Hepatocyte (in vitro differentiated cells): ENCODE results near the gene GRPR. TPM values are rescaled to one million over a fixed set of nuclear protein-coding genes. Genes with fewer than 3 reads are reported as not detected.

Experiments
- DNase-seq: peaks from one replicate; pipeline ENCODE4 v3.0.0-alpha.2; 2016; ENCODE audit warnings: low spot score
- H2AFZ ChIP-seq: fragments of 200-600 bp; sonication (generic); 2 replicates; pipeline ENCODE4 v1.6.0; 2016; ENCODE audit warnings: antibody characterized with exemption, mild to moderate bottlenecking
- H3K27ac ChIP-seq: fragments of 200-600 bp; sonication (generic); 2 replicates; pipeline ENCODE4 v1.5.1; 2016; ENCODE audit warnings: mild to moderate bottlenecking
- H3K27me3 ChIP-seq: fragments of 200-600 bp; sonication (generic); 2 replicates; pipeline ENCODE4 v1.6.1; 2016
- H3K36me3 ChIP-seq: fragments of 200-600 bp; sonication (generic); replicated peaks from 2 replicates; pipeline ENCODE4 v1.5.1; 2016; ENCODE audit warnings: low read depth; ENCODE audit not compliant: insufficient read depth
- H3K4me1 ChIP-seq: fragments of 200-600 bp; sonication (generic); 2 replicates; pipeline ENCODE4 v1.5.1; 2016; ENCODE audit warnings: mild to moderate bottlenecking, moderate library complexity; ENCODE audit not compliant: insufficient read depth
- H3K4me2 ChIP-seq: fragments of 200-600 bp; sonication (generic); 2 replicates; pipeline ENCODE4 v1.6.0; 2016
- H3K4me3 ChIP-seq: fragments of 200-600 bp; sonication (generic); 2 replicates; pipeline ENCODE4 v1.5.1; 2016; ENCODE audit warnings: mild to moderate bottlenecking
- H3K79me2 ChIP-seq: fragments of 200-600 bp; sonication (generic); 2 replicates; pipeline ENCODE4 v1.6.0; 2017; ENCODE audit warnings: mild to moderate bottlenecking
- H3K9me2 ChIP-seq: fragments of 200-600 bp; sonication (generic); replicated peaks from 2 replicates; pipeline ENCODE4 v1.6.0; 2017; ENCODE audit warnings: mild to moderate bottlenecking; ENCODE audit not compliant: insufficient read depth
- H3K9me3 ChIP-seq: fragments of 200-600 bp; sonication (generic); 2 replicates; pipeline ENCODE4 v1.5.1; 2016; ENCODE audit warnings: low read depth, mild to moderate bottlenecking
- H4K20me1 ChIP-seq: fragments of 200-600 bp; sonication (generic); 2 replicates; pipeline ENCODE4 v1.6.0; 2016; ENCODE audit warnings: mild to moderate bottlenecking; ENCODE audit not compliant: insufficient read depth, poor library complexity, severe bottlenecking
- EZH2 ChIP-seq: fragments of 200-600 bp; sonication (generic); IDR thresholded peaks from 2 replicates; pipeline ENCODE4 v1.6.1; 2016; ENCODE audit warnings: antibody characterized with exemption, mild to moderate bottlenecking, borderline replicate concordance
- EZH2phosphoT487 ChIP-seq: fragments of 200-600 bp; sonication (generic); IDR thresholded peaks from one replicate; pipeline ENCODE4 v1.6.1; 2018; ENCODE audit warnings: antibody characterized with exemption, mild to moderate bottlenecking, low read depth, moderate library complexity; ENCODE audit not compliant: unreplicated experiment, severe bottlenecking
- WGBS: methylation state at CpG from one replicate; pipeline ENCODE4 v1.1.6; 2016; ENCODE audit warnings: low lambda C conversion rate; ENCODE audit errors: missing lambda C conversion rate; 5-methylcytosine and 5-hydroxymethylcytosine counted together
- polyA plus RNA-seq: library from polyadenylated mRNA; unstranded; fragments of >200 nt; fragmentation: Nextera tagmentation; extraction: Ambion mirVana; gene quantifications from 2 replicates; pipeline ENCODE4 v1.2.1, GENCODE V29; 2016
- total RNA-seq: library from RNA; depleted of rRNA; stranded (reverse); fragments of >200 nt; gene quantifications from 2 replicates; pipeline ENCODE4 v1.2.3, GENCODE V29; 2014
- TF ChIP-seq, protein P1 (sequence below): fragments of 200-600 bp; sonication (generic); IDR thresholded peaks from 2 replicates; pipeline ENCODE4 v1.5.1; 2016; ENCODE audit warnings: antibody characterized with exemption, mild to moderate bottlenecking; ENCODE audit not compliant: poor library complexity

GRPR gene
- total and polyA plus RNA-seq, 2 experiments from 2014 or later, result 3.7 to 3.8 TPM

DNA sequence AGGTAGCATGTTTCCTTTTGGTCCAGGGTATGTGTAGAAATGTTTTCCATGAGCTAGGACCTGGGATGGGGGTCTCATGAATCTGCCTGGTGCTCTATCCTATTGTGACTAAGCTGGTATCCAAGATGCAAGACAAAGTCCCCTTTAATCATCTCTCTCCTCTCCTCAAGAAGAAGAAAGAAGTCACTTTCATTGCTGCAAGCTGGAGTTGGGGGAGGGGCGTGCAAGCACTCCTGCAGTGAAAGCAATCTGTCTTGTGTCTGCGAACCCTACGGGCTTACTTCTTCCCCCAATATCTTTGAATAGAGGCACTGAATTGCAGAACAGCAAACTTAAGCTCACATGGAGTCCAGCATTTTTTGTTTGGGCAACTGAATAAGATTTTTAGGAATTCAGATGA is 27.2 kb upstream of the GRPR start:
- 45% methylated on average over 3 of the region's 3 CpGs for WGBS
- H2AFZ ChIP-seq, result no peak overlapping the region
- H3K27me3 ChIP-seq, result no peaks in the 10 kb centered on the region
- no peaks in the 10 kb centered on the region for H3K79me2 ChIP-seq
- H3K9me2 ChIP-seq, result no peaks in the 10 kb centered on the region
- H3K36me3 ChIP-seq, result no peaks in the 10 kb centered on the region
- H3K4me1 ChIP-seq, result peaks cover 3% of the 10 kb centered on the region
- H3K4me3 ChIP-seq, result no peak overlapping the region
- no peak overlapping the region for H3K4me2 ChIP-seq
- no peaks in the 10 kb centered on the region for H4K20me1 ChIP-seq
- H3K9me3 ChIP-seq, result no peaks in the 10 kb centered on the region
- no peak for DNase-seq
- no peak overlapping the region for H3K27ac ChIP-seq
- TF ChIP-seq EZH2 (no peak), EZH2phosphoT487 (no peak)
- TF ChIP-seq, protein P1, sequence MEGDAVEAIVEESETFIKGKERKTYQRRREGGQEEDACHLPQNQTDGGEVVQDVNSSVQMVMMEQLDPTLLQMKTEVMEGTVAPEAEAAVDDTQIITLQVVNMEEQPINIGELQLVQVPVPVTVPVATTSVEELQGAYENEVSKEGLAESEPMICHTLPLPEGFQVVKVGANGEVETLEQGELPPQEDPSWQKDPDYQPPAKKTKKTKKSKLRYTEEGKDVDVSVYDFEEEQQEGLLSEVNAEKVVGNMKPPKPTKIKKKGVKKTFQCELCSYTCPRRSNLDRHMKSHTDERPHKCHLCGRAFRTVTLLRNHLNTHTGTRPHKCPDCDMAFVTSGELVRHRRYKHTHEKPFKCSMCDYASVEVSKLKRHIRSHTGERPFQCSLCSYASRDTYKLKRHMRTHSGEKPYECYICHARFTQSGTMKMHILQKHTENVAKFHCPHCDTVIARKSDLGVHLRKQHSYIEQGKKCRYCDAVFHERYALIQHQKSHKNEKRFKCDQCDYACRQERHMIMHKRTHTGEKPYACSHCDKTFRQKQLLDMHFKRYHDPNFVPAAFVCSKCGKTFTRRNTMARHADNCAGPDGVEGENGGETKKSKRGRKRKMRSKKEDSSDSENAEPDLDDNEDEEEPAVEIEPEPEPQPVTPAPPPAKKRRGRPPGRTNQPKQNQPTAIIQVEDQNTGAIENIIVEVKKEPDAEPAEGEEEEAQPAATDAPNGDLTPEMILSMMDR, result no peak

DNA sequence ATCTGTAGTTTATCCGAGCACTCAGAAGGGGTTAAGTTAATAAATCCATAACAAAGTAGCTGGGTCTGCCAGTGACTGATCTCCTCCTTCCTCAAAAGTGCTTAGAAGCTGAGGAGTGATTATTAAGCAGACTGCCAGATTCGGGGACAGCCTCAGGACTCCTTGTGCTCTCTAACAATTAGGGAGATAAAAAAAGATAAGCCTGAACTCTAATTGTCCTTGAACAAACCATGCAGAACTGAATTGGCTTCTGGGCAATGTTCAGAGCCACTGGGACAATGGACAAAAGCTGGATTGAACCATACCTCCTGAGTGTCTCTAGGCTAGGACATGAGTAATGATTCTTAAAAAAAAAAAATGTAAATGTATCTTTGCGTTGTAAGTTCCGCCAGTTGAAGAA is 22.7 kb upstream of the GRPR start:
- TF ChIP-seq, protein P1, result no peak
- no peak for TF ChIP-seq EZH2
- no peak for TF ChIP-seq EZH2phosphoT487
- H3K4me3 ChIP-seq, result no peak overlapping the region
- no peak overlapping the region for H2AFZ ChIP-seq
- no peaks in the 10 kb centered on the region for H3K36me3 ChIP-seq
- H3K79me2 ChIP-seq, result no peaks in the 10 kb centered on the region
- no peaks in the 10 kb centered on the region for H3K9me2 ChIP-seq
- no peaks in the 10 kb centered on the region for H4K20me1 ChIP-seq
- no peak overlapping the region for H3K4me2 ChIP-seq
- H3K27me3 ChIP-seq, result no peaks in the 10 kb centered on the region
- no peak for DNase-seq
- no peaks in the 10 kb centered on the region for H3K9me3 ChIP-seq
- 28% methylated on average over 4 of the region's 4 CpGs for WGBS
- H3K4me1 ChIP-seq, result peaks cover 3% of the 10 kb centered on the region
- no peak overlapping the region for H3K27ac ChIP-seq

DNA sequence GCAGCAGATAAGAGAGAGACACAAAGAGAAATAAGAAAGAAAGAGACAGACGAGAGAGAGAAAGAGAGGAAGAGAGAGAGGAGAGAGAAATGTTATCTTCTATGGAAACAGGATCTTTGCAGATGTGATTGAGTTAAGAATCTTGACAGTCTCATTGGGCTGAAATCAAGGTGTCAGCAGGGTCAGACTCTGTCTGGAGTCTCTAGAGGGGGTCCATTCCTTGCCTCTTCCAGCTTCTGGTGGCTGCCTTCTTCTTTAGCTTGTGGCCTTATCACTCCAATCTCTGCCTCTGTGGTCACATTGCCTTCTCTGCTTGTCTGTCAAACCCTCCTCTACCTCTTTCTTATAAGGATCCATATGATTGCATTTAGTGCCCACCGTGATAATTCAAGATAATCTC is 21.8 kb upstream of the GRPR start:
- no peak for DNase-seq
- no peak overlapping the region for H3K4me3 ChIP-seq
- TF ChIP-seq EZH2phosphoT487 (no peak), EZH2 (no peak)
- TF ChIP-seq, protein P1, result no peak
- no peaks in the 10 kb centered on the region for H3K9me3 ChIP-seq
- H3K27ac ChIP-seq, result no peak overlapping the region
- no peaks in the 10 kb centered on the region for H3K27me3 ChIP-seq
- H4K20me1 ChIP-seq, result no peaks in the 10 kb centered on the region
- no peaks in the 10 kb centered on the region for H3K79me2 ChIP-seq
- H3K4me1 ChIP-seq, result peaks cover 3% of the 10 kb centered on the region
- no peak overlapping the region for H3K4me2 ChIP-seq
- H2AFZ ChIP-seq, result no peak overlapping the region
- H3K36me3 ChIP-seq, result no peaks in the 10 kb centered on the region
- no peaks in the 10 kb centered on the region for H3K9me2 ChIP-seq
- WGBS, result 30% methylated on average over 2 of the region's 2 CpGs

DNA sequence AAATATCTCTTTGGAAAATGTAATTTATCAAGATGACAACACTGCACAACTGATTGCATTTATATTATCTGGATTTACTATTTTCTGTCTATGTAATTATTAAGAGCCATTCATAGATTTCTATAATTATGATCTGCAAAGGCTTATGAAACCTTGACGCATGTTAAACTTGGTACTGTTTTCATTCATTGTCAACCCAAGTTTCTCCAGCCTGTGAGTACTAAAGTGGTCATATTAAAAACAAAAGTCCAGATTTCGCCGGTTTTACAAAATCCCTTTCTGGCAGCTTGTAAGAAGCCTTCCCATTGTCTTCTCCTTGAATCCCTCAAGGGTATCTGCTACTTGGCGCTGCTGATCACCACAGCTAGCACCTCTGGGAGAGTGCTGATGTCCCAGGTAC is 19.7 kb upstream of the GRPR start:
- 91% methylated on average over 4 of the region's 4 CpGs for WGBS
- H3K9me2 ChIP-seq, result no peaks in the 10 kb centered on the region
- H2AFZ ChIP-seq, result no peak overlapping the region
- no peak overlapping the region for H3K4me2 ChIP-seq
- H3K9me3 ChIP-seq, result no peaks in the 10 kb centered on the region
- H3K4me3 ChIP-seq, result no peak overlapping the region
- H3K4me1 ChIP-seq, result peaks cover 3% of the 10 kb centered on the region
- H4K20me1 ChIP-seq, result no peaks in the 10 kb centered on the region
- TF ChIP-seq EZH2phosphoT487 (no peak), EZH2 (no peak)
- TF ChIP-seq, protein P1, result no peak
- no peaks in the 10 kb centered on the region for H3K79me2 ChIP-seq
- no peaks in the 10 kb centered on the region for H3K27me3 ChIP-seq
- H3K36me3 ChIP-seq, result no peaks in the 10 kb centered on the region
- H3K27ac ChIP-seq, result no peak overlapping the region
- DNase-seq, result no peak
